SKM-1 treated with dmso at 0.1 percent for 144 hours (cell line): ENCODE results near the gene UBE2O.

ENCODE experiments used
- DNase-seq: peaks from one replicate; lab custom pipeline; 2025; ENCODE audit not compliant: unreplicated experiment; lab: John Stamatoyannopoulos, UW

UBE2O gene

GRCh38 chr17:76467809-76468633 lies 15.1 kb upstream of the UBE2O start:
- no peak for DNase-seq

GRCh38 chr17:76467366-76467765 lies 14.4 kb upstream of the UBE2O start, which contains the start of gene AANAT:
TSS of gene AANAT (plus strand) at chr17:76467603. CDS start at chr17:76468747, 1,144 bp downstream.
- DNase-seq, result no peak

- no peak for DNase-seq
Observed at GRCh38 chr17:76466775-76467130, 13.8 kb upstream of the UBE2O start.

- no peak for DNase-seq
Observed at GRCh38 chr17:76462556-76463290, 9.8 kb upstream of the UBE2O start.

GRCh38 chr17:76461765-76462555 lies 9.0 kb upstream of the UBE2O start:
- no peak for DNase-seq

GRCh38 chr17:76459674-76460073 lies 6.7 kb upstream of the UBE2O start:
- no peak for DNase-seq

GRCh38 chr17:76458580-76459490 lies 5.9 kb upstream of the UBE2O start:
- no peak for DNase-seq

GRCh38 chr17:76453431-76453743 lies 435 bp upstream of the UBE2O start:
- DNase-seq, result no peak

GRCh38 chr17:76452127-76452659 lies 759 bp downstream of the UBE2O start:
- DNase-seq, result no peak

- no peak for DNase-seq
Observed at GRCh38 chr17:76451506-76451905, 1.4 kb downstream of the UBE2O start.

- DNase-seq, result no peak
Observed at GRCh38 chr17:76449126-76449525, 3.8 kb downstream of the UBE2O start.

GRCh38 chr17:76447931-76448652 lies 4.9 kb downstream of the UBE2O start:
- no peak for DNase-seq

GRCh38 chr17:76446449-76447231 lies 6.3 kb downstream of the UBE2O start:
- DNase-seq, result no peak

GRCh38 chr17:76445697-76446448 lies 7.1 kb downstream of the UBE2O start:
- no peak for DNase-seq

GRCh38 chr17:76444518-76445311 lies 8.2 kb downstream of the UBE2O start:
- DNase-seq, result no peak

GRCh38 chr17:76442341-76443338 lies 10.3 kb downstream of the UBE2O start:
- no peak for DNase-seq
